HepG2 (cell line): ENCODE results near the gene PFN1. TPM values are rescaled to one million over a fixed set of nuclear protein-coding genes. Genes with fewer than 3 reads are reported as not detected.

Experiments used
- AGO2 ChIP-seq: fragments of 200-400 bp; formaldehyde crosslinking; optimal IDR thresholded peaks from 2 replicates; pipeline ENCODE3; 2017; ENCODE audit warnings: mild to moderate bottlenecking, low read depth, low read length, moderate library complexity
- CBFB ChIP-seq: sonication (generic); formaldehyde crosslinking; IDR thresholded peaks from 2 replicates; pipeline ENCODE4 v1.4.0; 2020; ENCODE audit warnings: missing genetic modification reagents
- FLYWCH1 ChIP-seq: sonication (generic); formaldehyde crosslinking; IDR thresholded peaks from 2 replicates; pipeline ENCODE4 v1.8.1; 2023; ENCODE audit warnings: mild to moderate bottlenecking, missing genetic modification reagents
- FOXA3 ChIP-seq: IDR thresholded peaks from 2 replicates; pipeline ENCODE4 v1.6.1; 2016; ENCODE audit warnings: missing genetic modification reagents, missing compliant biosample characterization
- HNF4G ChIP-seq, 2 experiments: sonication (generic) in 1 of 2; formaldehyde crosslinking in 1 of 2; IDR thresholded peaks; 2 replicates each; pipeline versions ENCODE4 v1.4.0 to v1.6.1; 2011 to 2020; ENCODE audit warnings: borderline replicate concordance in 2 of 2, low read depth in 2 of 2, mild to moderate bottlenecking in 2 of 2, low read length in 1 of 2, missing genetic modification reagents in 1 of 2, moderate library complexity in 1 of 2
- KDM5B ChIP-seq: sonication (generic); formaldehyde crosslinking; IDR thresholded peaks from 2 replicates; pipeline ENCODE4 v1.4.0; 2020; ENCODE audit warnings: missing genetic modification reagents, mild to moderate bottlenecking, borderline replicate concordance
- MIER2 ChIP-seq: IDR thresholded peaks from 2 replicates; pipeline ENCODE4 v1.6.1; 2016; ENCODE audit warnings: missing biosample characterization, missing genetic modification reagents
- MYC ChIP-seq: sonication (generic); formaldehyde crosslinking; IDR thresholded peaks from 2 replicates; pipeline ENCODE4 v1.9.0; 2021; ENCODE audit warnings: missing genetic modification reagents, borderline replicate concordance
- PHF20 ChIP-seq: sonication (generic); formaldehyde crosslinking; IDR thresholded peaks from 2 replicates; pipeline ENCODE4 v1.5.0; 2020; ENCODE audit warnings: mild to moderate bottlenecking, missing genetic modification reagents
- POLR2AphosphoS5 ChIP-seq: IDR thresholded peaks from 2 replicates; pipeline ENCODE4 v1.6.1; 2012; ENCODE audit warnings: low read depth, low read length
- RFXANK ChIP-seq: IDR thresholded peaks from 2 replicates; pipeline ENCODE4 v1.6.1; 2016
- RXRA ChIP-seq: sonication (generic); formaldehyde crosslinking; IDR thresholded peaks from 2 replicates; pipeline ENCODE4 v1.5.1; 2020; ENCODE audit warnings: missing genetic modification reagents
- ZNF235 ChIP-seq: sonication (generic); formaldehyde crosslinking; IDR thresholded peaks from 2 replicates; pipeline ENCODE4 v1.8.1; 2023; ENCODE audit warnings: mild to moderate bottlenecking, missing genetic modification reagents, borderline replicate concordance
- ZNF629 ChIP-seq: sonication (generic); formaldehyde crosslinking; conservative IDR thresholded peaks from 2 replicates; pipeline ENCODE4 v1.5.0; 2020; ENCODE audit warnings: missing genetic modification reagents
- ZNF652 ChIP-seq: IDR thresholded peaks from 2 replicates; pipeline ENCODE4 v1.6.1; 2016; ENCODE audit warnings: low read depth, borderline replicate concordance
- ZSCAN30 ChIP-seq: sonication (generic); formaldehyde crosslinking; IDR thresholded peaks from 2 replicates; pipeline ENCODE4 v1.5.0; 2020; ENCODE audit warnings: mild to moderate bottlenecking, missing genetic modification reagents
- polyA plus RNA-seq, 8 experiments: library from polyadenylated mRNA; depleted of rRNA in 3 of 8; stranded (reverse) in 7 of 8; unstranded in 1 of 8; fragments of >200 nt; fragmentation: Illumina TruSeq in 4 of 8; extraction: Trizol in 4 of 8; gene quantifications; 2 replicates each; pipeline versions ENCODE4 v1.2.1 to v1.2.3, GENCODE V29; 2011 to 2016; ENCODE audit warnings: low read depth in 4 of 8, missing spikeins in 1 of 8, mixed read lengths in 1 of 8; ENCODE audit not compliant: insufficient read depth in 1 of 8
- total RNA-seq, 5 experiments: library from RNA; depleted of rRNA; stranded (reverse); fragments of >200 nt; fragmentation: Illumina TruSeq; extraction: Trizol; gene quantifications; 2 replicates each; pipeline ENCODE4 v1.2.3, GENCODE V29; 2016; ENCODE audit warnings: low read depth in 1 of 5
- TF ChIP-seq, protein P1 (sequence below): sonication (generic); formaldehyde crosslinking; IDR thresholded peaks from 2 replicates; pipeline ENCODE4 v1.5.1; 2020; ENCODE audit warnings: mild to moderate bottlenecking, missing genetic modification reagents
- TF ChIP-seq, protein P2 (sequence below), 2 experiments: sonication (generic) in 1 of 2; formaldehyde crosslinking in 1 of 2; IDR thresholded peaks; 2 replicates each; pipeline versions ENCODE4 v1.6.1 to v1.9.0; 2014 to 2022; ENCODE audit warnings: antibody characterized with exemption in 1 of 2, borderline replicate concordance in 1 of 2, inconsistent platforms in 1 of 2, low read depth in 1 of 2, missing genetic modification reagents in 1 of 2
- TF ChIP-seq, protein P3 (sequence below): sonication (generic); formaldehyde crosslinking; IDR thresholded peaks from 2 replicates; pipeline ENCODE4 v1.9.0; 2021; ENCODE audit warnings: missing genetic modification reagents, borderline replicate concordance

Gene PFN1
- total and polyA plus RNA-seq, 2 of the 13 experiments (the other 11 are each of a cell fraction or from before 2014, with no cell fraction given), result 494 to 613 TPM

DNA sequence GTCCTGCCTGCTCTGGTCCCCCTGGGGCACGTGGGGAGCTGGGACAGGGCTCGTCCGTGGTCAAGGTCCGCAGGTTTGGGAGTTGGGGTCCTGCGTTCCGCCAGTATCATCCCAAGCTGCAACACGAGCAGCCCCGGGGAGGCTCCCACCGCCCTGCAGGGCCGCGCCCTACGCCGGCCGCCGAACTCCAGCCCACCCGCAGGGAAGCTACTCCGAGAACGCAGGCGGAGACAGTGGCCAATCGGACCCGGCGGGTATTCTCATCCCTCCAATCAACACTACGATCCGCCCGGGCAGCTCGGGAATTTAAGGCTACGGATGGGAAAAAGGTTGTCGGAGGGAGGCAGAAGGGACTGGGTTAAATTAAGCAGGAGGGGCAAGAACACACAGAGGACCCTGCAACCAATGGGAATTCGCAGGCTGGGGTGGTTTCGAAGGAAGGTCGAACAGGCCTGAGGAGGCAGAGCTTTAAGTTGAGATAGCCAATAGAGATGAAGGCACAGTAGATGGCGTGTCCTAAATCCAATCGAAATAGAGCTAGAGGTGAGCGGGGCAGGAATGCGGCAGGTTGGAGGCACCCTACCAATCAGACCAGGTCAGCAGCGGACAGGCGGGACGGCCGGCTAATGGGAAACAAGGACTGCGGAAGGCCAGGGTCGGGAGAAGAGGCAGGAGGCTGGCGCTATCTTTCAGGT is 18.7 kb upstream of the PFN1 start (continued):
- TF ChIP-seq PHF20 (CRISPR knock-in tag), result peak; percentile 31
- TF ChIP-seq POLR2AphosphoS5, result peak; percentile 43; the same call in 1 of the 2 replicates
- TF ChIP-seq RXRA, result no peak
- TF ChIP-seq CBFB (CRISPR knock-in tag), result no peak
- no peak for TF ChIP-seq ZNF235 (CRISPR knock-in tag)
- no peak for TF ChIP-seq HNF4G (IDR thresholded peaks at IDR 0.05; ENCODE audit: borderline replicate concordance, low read depth, low read length)
- TF ChIP-seq HNF4G (CRISPR knock-in tag; IDR thresholded peaks at IDR 0.05; ENCODE audit: borderline replicate concordance, low read depth), result no peak
- TF ChIP-seq, protein P1, sequence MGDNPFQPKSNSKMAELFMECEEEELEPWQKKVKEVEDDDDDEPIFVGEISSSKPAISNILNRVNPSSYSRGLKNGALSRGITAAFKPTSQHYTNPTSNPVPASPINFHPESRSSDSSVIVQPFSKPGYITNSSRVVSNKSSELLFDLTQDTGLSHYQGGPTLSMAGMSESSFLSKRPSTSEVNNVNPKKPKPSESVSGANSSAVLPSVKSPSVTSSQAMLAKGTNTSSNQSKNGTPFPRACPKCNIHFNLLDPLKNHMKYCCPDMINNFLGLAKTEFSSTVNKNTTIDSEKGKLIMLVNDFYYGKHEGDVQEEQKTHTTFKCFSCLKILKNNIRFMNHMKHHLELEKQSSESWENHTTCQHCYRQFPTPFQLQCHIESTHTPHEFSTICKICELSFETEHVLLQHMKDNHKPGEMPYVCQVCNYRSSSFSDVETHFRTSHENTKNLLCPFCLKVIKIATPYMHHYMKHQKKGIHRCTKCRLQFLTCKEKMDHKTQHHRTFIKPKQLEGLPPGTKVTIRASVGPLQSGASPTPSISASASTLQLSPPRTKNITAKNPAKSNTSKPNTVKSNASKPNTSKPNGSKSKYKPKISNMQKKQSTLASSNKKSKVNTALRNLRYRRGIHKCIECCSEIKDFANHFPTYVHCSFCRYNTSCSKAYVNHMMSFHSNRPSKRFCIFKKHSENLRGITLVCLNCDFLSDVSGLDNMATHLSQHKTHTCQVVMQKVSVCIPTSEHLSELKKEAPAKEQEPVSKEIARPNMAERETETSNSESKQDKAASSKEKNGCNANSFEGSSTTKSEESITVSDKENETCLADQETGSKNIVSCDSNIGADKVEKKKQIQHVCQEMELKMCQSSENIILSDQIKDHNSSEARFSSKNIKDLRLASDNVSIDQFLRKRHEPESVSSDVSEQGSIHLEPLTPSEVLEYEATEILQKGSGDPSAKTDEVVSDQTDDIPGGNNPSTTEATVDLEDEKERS, result peak; percentile 26; the same call in 1 of the 2 replicates
- TF ChIP-seq ZSCAN30 (CRISPR knock-in tag), result no peak
- TF ChIP-seq, protein P2, sequence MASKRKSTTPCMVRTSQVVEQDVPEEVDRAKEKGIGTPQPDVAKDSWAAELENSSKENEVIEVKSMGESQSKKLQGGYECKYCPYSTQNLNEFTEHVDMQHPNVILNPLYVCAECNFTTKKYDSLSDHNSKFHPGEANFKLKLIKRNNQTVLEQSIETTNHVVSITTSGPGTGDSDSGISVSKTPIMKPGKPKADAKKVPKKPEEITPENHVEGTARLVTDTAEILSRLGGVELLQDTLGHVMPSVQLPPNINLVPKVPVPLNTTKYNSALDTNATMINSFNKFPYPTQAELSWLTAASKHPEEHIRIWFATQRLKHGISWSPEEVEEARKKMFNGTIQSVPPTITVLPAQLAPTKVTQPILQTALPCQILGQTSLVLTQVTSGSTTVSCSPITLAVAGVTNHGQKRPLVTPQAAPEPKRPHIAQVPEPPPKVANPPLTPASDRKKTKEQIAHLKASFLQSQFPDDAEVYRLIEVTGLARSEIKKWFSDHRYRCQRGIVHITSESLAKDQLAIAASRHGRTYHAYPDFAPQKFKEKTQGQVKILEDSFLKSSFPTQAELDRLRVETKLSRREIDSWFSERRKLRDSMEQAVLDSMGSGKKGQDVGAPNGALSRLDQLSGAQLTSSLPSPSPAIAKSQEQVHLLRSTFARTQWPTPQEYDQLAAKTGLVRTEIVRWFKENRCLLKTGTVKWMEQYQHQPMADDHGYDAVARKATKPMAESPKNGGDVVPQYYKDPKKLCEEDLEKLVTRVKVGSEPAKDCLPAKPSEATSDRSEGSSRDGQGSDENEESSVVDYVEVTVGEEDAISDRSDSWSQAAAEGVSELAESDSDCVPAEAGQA (IDR thresholded peaks at IDR 0.05; ENCODE audit: low read depth), result no peak
- TF ChIP-seq, protein P2 (CRISPR knock-in tag; IDR thresholded peaks at IDR 0.05; ENCODE audit: borderline replicate concordance), result 0 out of 2 replicates have a peak, but pooled peaks have one; percentile 36
- 0 out of 2 replicates have a peak, but pooled peaks have one; percentile 6 for TF ChIP-seq FOXA3 (CRISPR knock-in tag)
- TF ChIP-seq MYC, result 0 out of 2 replicates have a peak, but pooled peaks have one; percentile 17
- TF ChIP-seq FLYWCH1 (CRISPR knock-in tag), result no peak
- TF ChIP-seq KDM5B (CRISPR knock-in tag), result peak; percentile 43; the same call in 1 of the 2 replicates
- TF ChIP-seq RFXANK (CRISPR knock-in tag), result no peak
- TF ChIP-seq AGO2, result peak; percentile 73
- 0 out of 2 replicates have a peak, but pooled peaks have one; percentile 31 for TF ChIP-seq MIER2 (CRISPR knock-in tag)
- TF ChIP-seq, protein P3, sequence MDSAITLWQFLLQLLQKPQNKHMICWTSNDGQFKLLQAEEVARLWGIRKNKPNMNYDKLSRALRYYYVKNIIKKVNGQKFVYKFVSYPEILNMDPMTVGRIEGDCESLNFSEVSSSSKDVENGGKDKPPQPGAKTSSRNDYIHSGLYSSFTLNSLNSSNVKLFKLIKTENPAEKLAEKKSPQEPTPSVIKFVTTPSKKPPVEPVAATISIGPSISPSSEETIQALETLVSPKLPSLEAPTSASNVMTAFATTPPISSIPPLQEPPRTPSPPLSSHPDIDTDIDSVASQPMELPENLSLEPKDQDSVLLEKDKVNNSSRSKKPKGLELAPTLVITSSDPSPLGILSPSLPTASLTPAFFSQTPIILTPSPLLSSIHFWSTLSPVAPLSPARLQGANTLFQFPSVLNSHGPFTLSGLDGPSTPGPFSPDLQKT (CRISPR knock-in tag), result no peak
- peak; percentile 97 for TF ChIP-seq ZNF652 (CRISPR knock-in tag)
- TF ChIP-seq ZNF629 (CRISPR knock-in tag), result no peak
